HT-29 (cell line): ENCODE measurements around the gene PPP1R27. TPM values are rescaled to one million over a fixed set of nuclear protein-coding genes. Genes with fewer than 3 reads are reported as not detected.
"Not testable (repeated sequence)": the region's sequence is repeated elsewhere in the genome, so short reads cannot be mapped to it uniquely, and the experiment has no call there.

Experiments
- DNase-seq: peaks from one replicate; pipeline ENCODE4 v3.0.0-alpha.2; 2015; ENCODE audit warnings: low spot score
- total RNA-seq: library from RNA; depleted of rRNA; stranded (reverse); fragments of >200 nt; shearing (Covaris generic); gene quantifications from 2 replicates; pipeline ENCODE4 v1.2.3, GENCODE V29; 2014

The PPP1R27 gene
- total RNA-seq, 1 experiment from 2014 or later: 3.0 TPM

- DNase-seq: no peak
These were observed 7.5 kb upstream of the PPP1R27 start for GRCh38 chr17:81842378-81842724.

DNA sequence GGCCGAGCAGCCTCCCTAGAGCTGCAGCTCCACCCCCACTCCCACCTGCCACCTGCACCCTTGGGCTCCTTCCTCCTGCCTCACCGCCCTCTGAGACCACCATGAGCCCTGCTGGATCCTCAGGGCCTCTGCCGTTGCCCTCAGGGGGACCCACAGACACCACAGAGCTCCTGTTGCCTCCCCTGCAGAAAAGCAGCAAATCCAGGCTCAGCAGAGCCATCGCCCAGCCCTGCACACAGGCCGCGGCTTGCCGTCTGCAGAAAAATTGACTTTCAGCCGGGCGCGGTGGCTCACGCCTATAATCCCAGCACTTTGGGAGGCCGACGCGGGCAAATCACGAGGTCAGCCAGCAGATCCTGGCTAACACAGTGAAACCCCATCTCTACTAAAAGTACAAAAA is 7.0 kb upstream of the PPP1R27 start:
- DNase-seq: no peak

- DNase-seq: no peak
These were observed 6.3 kb upstream of the PPP1R27 start for GRCh38 chr17:81840826-81841778.

DNA sequence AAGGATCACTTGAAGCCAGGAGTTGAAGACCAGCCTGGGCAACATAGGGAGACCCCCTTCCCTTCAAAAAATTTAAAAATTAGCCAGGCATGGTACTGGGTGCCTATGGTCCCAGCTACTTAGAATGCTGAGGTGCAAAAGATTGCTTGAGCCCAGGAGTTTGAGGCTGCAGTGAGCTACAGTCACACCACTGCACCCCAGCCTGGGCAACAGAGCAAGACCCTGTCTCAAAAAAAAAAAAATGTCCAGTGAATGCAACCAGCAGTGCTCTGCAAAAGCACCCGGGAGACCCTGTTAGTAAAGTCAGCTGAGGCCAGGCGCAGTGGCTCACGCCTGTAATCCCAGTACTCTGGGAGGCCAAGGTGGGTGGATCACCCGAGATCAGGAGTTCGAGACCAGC is 5.2 kb upstream of the PPP1R27 start:
- DNase-seq: not testable (repeated sequence)

- DNase-seq: no peak
These were observed 4.5 kb upstream of the PPP1R27 start for GRCh38 chr17:81839301-81839700.

GRCh38 chr17:81838753-81839255 is 4.0 kb upstream of the PPP1R27 start:
- no peak for DNase-seq

- no peak for DNase-seq
These were observed 2.8 kb upstream of the PPP1R27 start for GRCh38 chr17:81837641-81838040.

DNA sequence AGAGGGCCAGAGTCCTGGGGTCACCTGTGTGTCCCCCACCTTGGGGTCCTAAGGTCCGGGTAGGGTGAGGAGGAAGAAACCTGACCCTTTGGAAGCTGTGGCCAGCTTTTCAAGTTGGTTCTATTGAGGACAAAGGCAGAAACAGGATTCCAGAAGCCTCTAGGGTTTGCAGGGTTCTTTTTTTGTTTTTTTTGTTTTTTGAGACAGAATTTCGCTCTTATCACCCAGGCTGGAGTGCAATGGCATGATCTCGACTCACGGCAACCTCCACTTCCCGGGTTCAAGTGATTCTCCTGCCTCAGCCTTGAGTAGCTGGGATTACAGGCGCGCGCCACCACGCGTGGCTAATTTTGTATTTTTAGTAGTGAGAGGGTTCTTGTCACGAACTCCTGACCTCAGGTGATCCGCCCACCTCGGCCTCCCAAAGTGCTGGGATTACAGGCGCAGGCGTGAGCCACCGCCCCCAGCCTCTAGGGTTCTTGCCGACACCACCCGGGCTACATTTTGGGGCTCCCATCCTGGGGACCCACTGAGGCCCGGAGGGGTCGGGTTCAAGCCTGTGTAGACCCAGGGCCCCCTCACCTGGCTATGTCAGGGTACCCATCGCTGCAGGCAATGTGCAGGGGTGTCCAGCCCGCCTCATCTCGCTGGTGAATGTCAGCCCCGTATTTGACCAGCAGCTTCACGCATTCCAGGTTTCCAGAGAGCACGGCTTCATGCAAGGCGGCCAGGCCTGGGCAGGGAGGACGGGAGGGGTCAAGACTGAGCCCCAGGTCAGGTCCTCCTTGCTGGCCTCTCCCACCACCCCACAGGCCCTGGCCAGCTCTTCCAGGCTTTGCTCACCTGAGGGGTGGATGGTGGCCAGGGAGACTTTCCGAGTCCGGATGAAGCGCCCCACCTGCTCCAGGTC is 674 bp downstream of the PPP1R27 start:
- DNase-seq: no peak

- peak; percentile 93 for DNase-seq
These were observed 1.5 kb downstream of the PPP1R27 start, which contains the start of gene MCRIP1 for GRCh38 chr17:81833160-81833920. Gene MCRIP1, minus strand, starts transcription at chr17:81833291. Its CDS starts 8,785 bp downstream, at chr17:81824506.

- DNase-seq: peak; percentile 31
These were observed 2.2 kb downstream of the PPP1R27 start for GRCh38 chr17:81832608-81833159.

DNA sequence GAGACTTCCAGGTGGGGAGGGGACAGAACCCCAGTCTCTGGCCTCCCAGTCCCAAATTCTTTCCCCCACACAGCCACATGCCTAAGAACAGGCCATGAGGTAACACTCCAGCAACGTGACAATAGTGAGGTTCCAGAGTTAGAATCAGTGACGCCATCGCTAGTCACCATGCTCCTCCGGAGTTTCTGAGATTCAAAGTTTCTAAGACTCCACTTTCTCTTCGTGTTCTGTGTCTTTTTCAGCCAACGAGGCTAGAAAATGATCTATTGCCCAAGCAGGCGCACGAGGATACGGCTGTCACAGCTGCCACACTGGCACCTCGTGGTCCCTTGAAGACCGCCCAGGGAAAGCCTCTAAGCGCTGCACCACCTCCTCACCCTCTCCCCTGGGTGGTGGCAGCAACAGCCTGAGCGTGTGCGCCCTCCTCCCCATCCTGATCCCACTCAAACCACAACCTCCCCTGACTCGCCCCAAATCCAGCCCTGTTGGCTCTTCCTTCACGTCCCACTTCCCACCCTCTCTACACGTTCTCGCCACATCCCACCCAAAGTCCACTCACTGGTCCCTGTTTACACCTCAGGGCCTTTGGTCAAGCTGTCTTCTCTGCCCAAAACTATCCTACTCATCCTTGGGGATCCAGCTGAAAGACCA is 2.8 kb downstream of the PPP1R27 start:
- DNase-seq: no peak

DNA sequence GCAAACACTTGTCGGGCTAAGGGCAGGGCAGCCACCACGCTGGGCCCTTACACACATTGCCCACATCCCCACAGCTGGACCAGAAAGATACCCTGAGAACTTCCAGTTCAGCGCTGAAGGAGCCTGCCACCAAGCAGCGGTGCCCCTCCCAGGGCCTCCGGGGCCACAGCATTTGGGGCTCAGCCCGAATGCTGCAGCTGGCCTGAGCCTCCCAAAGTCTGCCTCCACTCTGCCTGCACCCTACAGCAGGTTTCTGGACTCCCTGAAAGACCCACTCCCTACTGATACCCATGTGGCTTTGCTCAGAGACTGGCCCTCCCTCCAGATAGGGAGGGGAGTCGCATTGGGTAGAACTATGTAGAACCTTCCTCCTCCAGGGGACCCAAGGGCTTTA is 3.3 kb downstream of the PPP1R27 start:
- no peak for DNase-seq

DNA sequence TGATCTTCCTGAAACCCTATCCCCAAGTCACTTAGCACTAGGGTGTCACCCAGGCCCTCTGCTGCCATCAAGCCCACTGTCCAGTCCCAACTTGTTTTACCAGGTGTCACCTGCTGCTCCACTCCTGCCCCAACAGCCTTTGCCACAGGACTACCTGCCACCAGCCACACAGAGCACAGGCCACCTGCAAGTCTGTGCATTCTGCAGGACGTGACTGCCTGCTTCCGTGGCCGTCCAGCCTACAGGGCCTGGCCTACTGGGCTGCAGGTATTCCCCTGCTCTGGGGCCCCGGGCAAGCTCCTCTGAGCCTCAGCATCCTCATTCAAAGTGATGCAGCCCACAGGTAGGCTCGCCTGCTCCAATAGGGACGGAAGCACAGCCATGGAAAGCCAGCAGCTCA is 5.0 kb downstream of the PPP1R27 start:
- DNase-seq: no peak

DNA sequence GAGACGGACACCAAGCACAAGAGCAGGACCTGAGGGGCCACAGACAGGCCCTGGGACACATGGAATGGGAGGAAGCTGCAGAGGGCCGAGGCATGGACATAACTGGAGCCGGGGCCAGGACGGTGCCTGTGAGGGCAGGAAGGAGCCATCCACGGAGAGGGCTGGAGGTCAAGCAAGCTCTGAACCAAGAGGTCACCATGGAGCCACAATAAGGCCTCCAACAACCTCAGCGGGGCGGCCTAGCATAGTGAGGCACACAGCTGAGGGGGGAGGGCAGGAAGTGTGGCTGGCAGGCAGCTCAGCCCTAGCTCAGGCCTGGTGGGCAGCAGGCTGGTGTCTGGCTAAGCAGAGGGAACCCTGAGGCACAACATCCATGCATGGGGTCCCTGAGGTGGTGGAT is 6.2 kb downstream of the PPP1R27 start:
- DNase-seq: no peak

DNA sequence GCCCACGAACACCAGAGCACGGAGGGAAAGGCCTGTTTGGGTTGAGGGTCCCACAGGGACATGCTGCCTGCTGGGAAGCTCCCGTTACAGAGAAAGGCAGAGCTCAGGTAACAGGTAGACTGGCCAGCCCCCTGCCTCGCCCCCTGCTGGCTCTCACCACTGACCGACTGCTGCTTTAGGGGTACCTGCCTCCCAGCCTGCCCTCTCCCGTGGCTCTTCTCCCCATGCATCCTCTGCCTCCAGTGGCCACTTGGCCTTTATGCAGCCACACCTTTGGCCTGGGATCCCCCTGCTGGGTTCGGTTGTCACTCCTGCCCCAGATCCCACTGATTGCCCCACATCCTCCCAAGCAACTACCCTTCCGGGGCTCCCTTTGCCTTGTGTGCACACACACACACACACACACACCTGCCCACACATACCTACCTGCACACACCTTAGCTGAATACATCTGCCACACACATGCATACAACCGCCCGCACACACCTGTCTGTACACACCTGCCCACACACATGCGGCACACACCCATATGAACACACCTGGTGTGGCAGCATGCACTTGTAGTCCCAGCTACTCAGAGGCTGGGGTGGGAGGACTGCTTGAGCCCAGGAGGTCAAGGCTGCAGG is 8.9 kb downstream of the PPP1R27 start:
- DNase-seq: peak; percentile 38

DNA sequence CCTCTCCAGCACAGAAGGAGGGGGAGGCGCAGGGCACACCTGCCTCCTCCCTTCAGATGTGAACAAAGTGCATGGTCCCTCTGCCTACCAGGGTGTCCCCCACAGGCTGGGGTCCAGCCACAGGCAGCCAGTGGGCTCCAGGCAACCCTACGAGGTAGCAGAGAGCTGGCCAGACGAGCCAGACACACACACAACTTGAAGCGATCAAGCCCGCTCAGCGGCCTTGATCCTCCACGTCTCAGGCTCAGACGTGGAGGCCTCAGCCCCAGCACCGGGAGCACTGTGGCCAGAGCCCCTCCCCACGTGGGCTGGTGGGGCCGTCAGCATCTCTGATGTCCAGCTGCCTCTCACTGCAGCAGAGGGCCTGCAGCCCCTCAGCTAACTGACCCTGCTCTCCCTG is 10.3 kb downstream of the PPP1R27 start:
- no peak for DNase-seq

DNA sequence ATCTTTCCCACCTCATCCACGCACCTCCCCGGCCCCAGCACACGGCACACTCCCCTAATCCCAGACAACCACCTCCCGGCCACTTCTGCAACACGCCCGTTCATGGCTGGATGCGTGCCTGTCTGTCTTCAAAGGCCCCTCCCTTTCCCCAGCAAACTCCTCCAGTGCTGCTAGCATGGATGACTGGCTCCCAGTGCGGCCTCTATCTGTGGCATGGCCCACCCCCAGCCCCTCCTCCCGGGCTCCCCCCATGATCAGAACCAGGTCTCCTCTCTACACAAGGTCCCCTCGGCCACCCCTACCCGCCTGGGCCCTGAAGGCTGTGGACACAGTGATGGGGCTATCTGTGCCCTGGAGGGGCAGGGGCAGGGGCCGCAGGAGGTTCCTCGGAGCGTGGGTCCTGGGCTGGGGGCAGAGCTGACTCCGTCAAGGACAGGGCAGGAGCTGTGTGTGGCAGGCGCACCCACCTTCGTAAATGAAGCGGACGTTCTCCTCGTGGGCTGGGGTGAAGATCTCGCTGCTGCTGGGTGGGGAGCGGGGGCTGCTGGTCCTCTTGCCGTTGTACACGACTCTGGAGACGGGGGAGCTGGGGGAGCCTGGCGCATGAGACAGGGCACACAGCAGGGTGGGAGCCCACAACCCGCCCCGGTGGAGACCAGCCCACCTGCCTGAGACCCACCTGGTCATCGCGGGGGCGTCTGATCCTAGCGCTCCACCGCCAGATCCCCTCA is 10.9 kb downstream of the PPP1R27 start:
- no peak for DNase-seq

- no peak for DNase-seq
These were observed 11.6 kb downstream of the PPP1R27 start for GRCh38 chr17:81822996-81823819.

GRCh38 chr17:81822312-81822637 is 12.6 kb downstream of the PPP1R27 start:
- DNase-seq: no peak
